Transverse colon (tissue), 4 donors: ENCODE measurements around the gene CHPF2. TPM values are rescaled to one million over a fixed set of nuclear protein-coding genes. Genes with fewer than 3 reads are reported as not detected.

Experiments used
- DNase-seq: peaks from one replicate; pipeline ENCODE4 v3.0.0-alpha.2; 2019
- H3K27ac ChIP-seq, 4 donors: fragments of 200-600 bp; sonication (generic); 2 replicates each; pipeline ENCODE4 v1.5.1; 2016 to 2018; ENCODE audit warnings: inconsistent platforms in 4 of 4
- H3K27me3 ChIP-seq: fragments of 200-600 bp; sonication (generic); 2 replicates; pipeline ENCODE4 v1.5.1; 2017; ENCODE audit warnings: inconsistent platforms
- H3K36me3 ChIP-seq, 4 donors: fragments of 200-600 bp; sonication (generic); 2 replicates each; pipeline ENCODE4 v1.5.1; 2017 to 2019; ENCODE audit warnings: inconsistent platforms in 4 of 4
- H3K4me1 ChIP-seq, 4 donors: fragments of 200-600 bp; sonication (generic); 2 replicates each; pipeline ENCODE4 v1.5.1; 2017 to 2020; ENCODE audit warnings: inconsistent platforms in 4 of 4
- H3K4me3 ChIP-seq, 4 donors: fragments of 200-600 bp; sonication (generic); 1 replicate in 1 of 4; 2 replicates in 3 of 4; pipeline versions ENCODE4 v1.5.1 to v1.6.1; 2017 to 2019; ENCODE audit warnings: inconsistent platforms in 4 of 4
- H3K9me3 ChIP-seq, 2 donors: fragments of 200-600 bp; sonication (generic); 2 replicates each; pipeline ENCODE4 v1.5.1; 2017 to 2019; ENCODE audit warnings: inconsistent platforms in 2 of 2
- EP300 ChIP-seq: sonication (generic); formaldehyde crosslinking; IDR thresholded peaks from one replicate; pipeline ENCODE4 v1.6.1; 2017; ENCODE audit warnings: antibody characterized with exemption, low read depth
- POLR2A ChIP-seq: fragments of 450-650 bp; IDR thresholded peaks from one replicate; pipeline ENCODE4 v1.6.1; 2016; ENCODE audit warnings: antibody characterized with exemption, mild to moderate bottlenecking, moderate library complexity
- POLR2AphosphoS5 ChIP-seq, 3 donors: sonication (generic); formaldehyde crosslinking; IDR thresholded peaks; one replicate each; pipeline ENCODE4 v1.6.1; 2016; ENCODE audit warnings: antibody characterized with exemption in 3 of 3
- WGBS, 2 donors: methylation state at CpG; one replicate each; pipeline ENCODE4 v1.1.5; 2018; ENCODE audit warnings: low coverage in 1 of 2; 5-methylcytosine and 5-hydroxymethylcytosine counted together
- in situ Hi-C, 4 donors: fragments of 200-750 bp; cut with MboI; loops; one replicate each; pipeline versions ENCODE4 v1.15.0 to v1.15.1; 2017; ENCODE audit warnings: low sequenced_read_pairs in 3 of 4, low pct_ligation_motif_present in 1 of 4, low pct_unique_long_range_greater_than_20kb in 1 of 4
- intact Hi-C: fragments of 100-400 bp; cut with DNase I; formaldehyde crosslinking; loops from one replicate; pipeline ENCODE4 v1.15.1; 2023; ENCODE audit warnings: low total_unique reads
- total RNA-seq, 4 donors: library from RNA; depleted of rRNA; stranded (reverse); fragments of >200 nt; gene quantifications; one replicate each; pipeline ENCODE4 v1.1.0, GENCODE V29; 2016
- TF ChIP-seq, protein P1 (sequence below), 5 experiments: fragments of 200-600 bp in 3 of 5; fragments of 450-650 bp in 2 of 5; sonication (generic) in 3 of 5; IDR thresholded peaks; 1 replicate in 2 of 5; 2 replicates in 3 of 5; pipeline ENCODE4 v1.5.1; 2016 to 2017; ENCODE audit warnings: antibody characterized with exemption in 5 of 5, inconsistent platforms in 3 of 5, mild to moderate bottlenecking in 2 of 5, moderate library complexity in 1 of 5

CHPF2 gene
- total RNA-seq, 4 donors from 2014 or later = 48.4 to 104 (median 50.9) TPM

DNA sequence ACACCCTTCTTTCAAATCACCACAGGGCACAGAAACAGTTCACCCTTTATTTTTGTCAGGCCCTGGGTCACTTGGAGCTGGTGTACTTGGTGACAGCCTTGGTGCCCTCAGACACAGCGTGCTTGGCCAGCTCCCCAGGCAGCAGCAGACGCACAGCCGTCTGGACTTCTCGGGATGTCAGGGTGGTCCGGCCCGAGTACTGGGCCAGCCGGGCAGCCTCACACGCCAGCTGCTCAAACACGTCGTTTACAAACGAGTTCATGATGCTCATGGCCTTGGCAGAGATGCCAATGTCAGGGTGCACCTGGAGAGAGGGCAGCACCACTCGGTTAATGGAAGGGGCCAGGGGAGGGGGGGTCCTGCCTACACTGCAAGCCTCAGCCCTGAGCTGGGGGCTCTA lies 24.5 kb upstream of the CHPF2 start:
- Histone ChIP-seq H3K4me1 (no peaks in the 10 kb centered on the region), H3K36me3 (no peaks in the 10 kb centered on the region), H3K27ac (no peak overlapping the region), H3K4me3 (no peak overlapping the region), H3K27me3 (peaks cover 30% of the 10 kb centered on the region), H3K9me3 (no peaks in the 10 kb centered on the region)
- no peak for TF ChIP-seq POLR2A
- TF ChIP-seq EP300 = no peak
- TF ChIP-seq, protein P1, sequence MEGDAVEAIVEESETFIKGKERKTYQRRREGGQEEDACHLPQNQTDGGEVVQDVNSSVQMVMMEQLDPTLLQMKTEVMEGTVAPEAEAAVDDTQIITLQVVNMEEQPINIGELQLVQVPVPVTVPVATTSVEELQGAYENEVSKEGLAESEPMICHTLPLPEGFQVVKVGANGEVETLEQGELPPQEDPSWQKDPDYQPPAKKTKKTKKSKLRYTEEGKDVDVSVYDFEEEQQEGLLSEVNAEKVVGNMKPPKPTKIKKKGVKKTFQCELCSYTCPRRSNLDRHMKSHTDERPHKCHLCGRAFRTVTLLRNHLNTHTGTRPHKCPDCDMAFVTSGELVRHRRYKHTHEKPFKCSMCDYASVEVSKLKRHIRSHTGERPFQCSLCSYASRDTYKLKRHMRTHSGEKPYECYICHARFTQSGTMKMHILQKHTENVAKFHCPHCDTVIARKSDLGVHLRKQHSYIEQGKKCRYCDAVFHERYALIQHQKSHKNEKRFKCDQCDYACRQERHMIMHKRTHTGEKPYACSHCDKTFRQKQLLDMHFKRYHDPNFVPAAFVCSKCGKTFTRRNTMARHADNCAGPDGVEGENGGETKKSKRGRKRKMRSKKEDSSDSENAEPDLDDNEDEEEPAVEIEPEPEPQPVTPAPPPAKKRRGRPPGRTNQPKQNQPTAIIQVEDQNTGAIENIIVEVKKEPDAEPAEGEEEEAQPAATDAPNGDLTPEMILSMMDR (IDR thresholded peaks at IDR 0.05) = no peak
- no peak for TF ChIP-seq POLR2AphosphoS5 (IDR thresholded peaks at IDR 0.05)
- DNase-seq = no peak
- intact Hi-C loops = no loop called here
- 48% methylated on average over 12 of the region's 12 CpGs; no CpG with 5 or more reads in 1 of the 2 donors for WGBS, 2 donors
- in situ Hi-C loops = no loop called here

DNA sequence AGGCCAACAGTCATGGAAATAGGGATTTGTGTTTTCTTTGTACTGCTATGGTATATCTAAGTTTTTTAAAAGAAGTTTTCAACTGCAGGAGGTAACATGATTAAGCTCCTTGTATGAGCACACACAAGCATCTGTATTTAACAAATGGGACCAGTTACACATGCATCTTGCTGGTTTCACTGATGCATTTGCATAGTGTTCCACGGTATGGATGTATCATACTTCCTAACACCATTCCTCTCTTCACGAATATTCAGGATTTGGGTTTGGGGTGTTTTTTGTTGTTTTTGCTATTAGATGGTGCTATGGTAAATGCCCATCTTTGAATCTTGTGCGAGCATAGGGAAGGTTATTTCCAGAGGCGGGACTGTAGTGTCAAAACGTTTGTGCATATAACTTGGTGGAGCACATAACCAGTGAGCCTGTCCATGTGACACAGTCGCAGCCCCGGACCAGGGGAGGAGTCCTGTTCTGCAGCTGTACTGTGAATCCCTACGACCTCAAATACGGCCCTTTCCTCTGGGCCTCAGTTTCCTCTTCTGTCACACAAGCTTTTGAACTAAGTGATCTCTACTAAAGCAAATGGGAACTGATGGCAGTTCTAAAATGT lies 23.9 kb upstream of the CHPF2 start:
- no peaks in the 10 kb centered on the region for H3K4me1 ChIP-seq
- no peak for TF ChIP-seq EP300
- TF ChIP-seq, protein P1 (IDR thresholded peaks at IDR 0.05) = no peak
- no peak for TF ChIP-seq POLR2AphosphoS5 (IDR thresholded peaks at IDR 0.05)
- TF ChIP-seq POLR2A = no peak
- no peaks in the 10 kb centered on the region for H3K9me3 ChIP-seq
- H3K36me3 ChIP-seq = no peaks in the 10 kb centered on the region
- WGBS, 2 donors = 43 to 68% methylated on average over 4 to 9 of the region's 9 CpGs
- in situ Hi-C loops (no loop called here), intact Hi-C loops (no loop called here)
- no peak for DNase-seq
- H3K4me3 ChIP-seq = no peak overlapping the region
- peaks cover 28% of the 10 kb centered on the region for H3K27me3 ChIP-seq
- no peak overlapping the region for H3K27ac ChIP-seq

DNA sequence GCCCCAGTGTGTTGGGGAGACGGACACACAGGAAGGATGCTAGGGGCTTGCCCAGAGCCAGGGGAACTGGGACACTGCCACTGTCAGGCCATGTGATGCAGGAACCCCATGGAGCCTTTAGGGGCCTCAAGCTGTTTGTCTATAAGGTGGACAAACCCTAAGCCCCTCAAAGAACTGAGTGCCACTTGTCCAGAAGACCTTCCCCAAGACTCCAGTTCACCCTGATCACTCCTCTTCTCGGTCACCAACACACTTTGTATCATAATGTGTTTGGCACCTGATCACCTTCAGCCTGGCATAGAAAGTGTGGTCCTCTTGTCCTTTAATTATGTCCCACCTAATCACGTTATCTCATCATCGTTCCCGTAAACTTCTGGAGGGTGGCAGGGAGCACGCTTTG lies 22.7 kb upstream of the CHPF2 start:
- Histone ChIP-seq H3K4me3 (no peak overlapping the region), H3K27ac (no peak overlapping the region), H3K27me3 (peaks cover 17% of the 10 kb centered on the region), H3K36me3 (peaks cover 0 to 9% (median under 1%) of the 10 kb centered on the region in 4 donors), H3K9me3 (no peaks in the 10 kb centered on the region), H3K4me1 (no peaks in the 10 kb centered on the region)
- DNase-seq = no peak
- intact Hi-C loops = no loop called here
- WGBS, 2 donors = 80 to 87% methylated on average over 1 to 6 of the region's 6 CpGs
- TF ChIP-seq POLR2AphosphoS5 (IDR thresholded peaks at IDR 0.05) (no peak), EP300 (no peak), POLR2A (no peak)
- TF ChIP-seq, protein P1 (IDR thresholded peaks at IDR 0.05) = no peak
- in situ Hi-C loops = no loop called here

DNA sequence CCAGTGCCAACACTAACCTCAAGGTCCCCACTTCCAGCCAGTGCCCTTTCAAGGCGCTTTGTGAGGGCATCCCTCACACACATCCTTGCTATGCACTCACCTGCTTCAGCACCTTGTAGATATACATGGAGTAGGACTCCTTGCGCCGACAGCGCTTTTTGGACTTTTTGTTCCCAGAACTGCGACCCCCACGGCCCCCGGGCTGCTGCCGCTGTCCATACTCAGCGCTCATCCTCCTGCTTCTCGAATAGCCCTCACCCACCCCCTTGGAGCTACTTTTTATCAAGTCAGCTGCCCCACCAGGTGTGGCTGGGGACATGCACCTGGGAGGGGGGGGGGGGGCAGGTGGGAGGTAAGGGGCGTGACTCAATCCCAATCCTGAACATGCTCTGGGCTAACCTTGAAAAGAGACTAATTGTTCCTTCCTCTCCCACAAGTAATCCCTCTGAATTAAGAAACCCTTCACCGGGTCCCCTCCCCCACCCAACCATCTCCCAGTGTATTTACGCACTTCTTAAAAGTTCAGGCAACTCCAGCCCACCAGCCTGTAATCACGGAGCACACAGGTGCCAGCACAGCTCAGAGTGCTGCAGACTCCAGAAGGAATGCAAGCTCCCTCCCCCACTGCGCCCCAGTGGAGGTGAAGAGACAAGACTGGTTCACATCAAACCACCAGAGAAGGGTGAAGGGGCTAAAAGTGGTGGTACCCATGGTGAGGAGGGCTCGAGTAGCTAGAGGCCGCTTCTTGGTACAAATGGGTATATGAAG lies 22.0 kb upstream of the CHPF2 start, which contains the start of gene H2BK1:
H2BK1 (minus strand) TSS at position 402 of the 768 bp plus-strand sequence; CDS start at position 232, 170 bp downstream.
- DNase-seq = no peak
- Histone ChIP-seq H3K36me3 (peaks cover 0 to 15% (median 4%) of the 10 kb centered on the region in 4 donors), H3K27me3 (peaks cover 10% of the 10 kb centered on the region), H3K9me3 (no peaks in the 10 kb centered on the region), H3K27ac (no peak within 1 kb of the TSS), H3K4me3 (no peak within 1 kb of the TSS), H3K4me1 (no peaks in the 10 kb centered on the region)
- in situ Hi-C loops = no loop called here
- WGBS, 2 donors = 86 to 91% methylated on average over 12 to 17 of the region's 17 CpGs
- intact Hi-C loops = no loop called here
- TF ChIP-seq POLR2A (no peak), POLR2AphosphoS5 (IDR thresholded peaks at IDR 0.05) (no peak), EP300 (no peak)
- TF ChIP-seq, protein P1 (IDR thresholded peaks at IDR 0.05) = no peak
